ENCODE measurements around the gene RCBTB1.

- no peak for TF ChIP-seq CTCF (IDR thresholded peaks at IDR 0.05)
- no peak for TF ChIP-seq USF2 (IDR thresholded peaks at IDR 0.05)
- TF ChIP-seq RAD21 (conservative IDR thresholded peaks at IDR 0.05 in 1 of 2, IDR thresholded peaks at IDR 0.05 in 1 of 2) = no peak
- no peak for TF ChIP-seq NR3C1 (IDR thresholded peaks at IDR 0.05)
- TF ChIP-seq RNF2 (IDR thresholded peaks at IDR 0.05; ENCODE audit: borderline replicate concordance, low read depth) = no peak
- no peak for TF ChIP-seq KDM1A (IDR thresholded peaks at IDR 0.05; ENCODE audit: low read depth)
- no peak for TF ChIP-seq JUNB (IDR thresholded peaks at IDR 0.05)
- no peak for TF ChIP-seq POLR2A (IDR thresholded peaks at IDR 0.05; ENCODE audit: low read length)
- no peak for TF ChIP-seq REST (IDR thresholded peaks at IDR 0.05)
- TF ChIP-seq EP300 (IDR thresholded peaks at IDR 0.05) = no peak
- TF ChIP-seq RFX5 (IDR thresholded peaks at IDR 0.05) = no peak
Observed at GRCh38 chr13:49524740-49525501, 60.4 kb downstream of the RCBTB1 start.
